ENCODE data around the gene TVP23C.

The TVP23C gene

GRCh38 chr17:15456496-15456895, 106.8 kb downstream of the TVP23C start:
- DNase-seq = peak; percentile 83
- H3K36me3 ChIP-seq = no peaks in the 10 kb centered on the region
- no peaks in the 10 kb centered on the region for H3K9me3 ChIP-seq
- H3K27me3 ChIP-seq = no peaks in the 10 kb centered on the region
- H3K4me1 ChIP-seq = peaks cover 0 to 30% (median 24%) of the 10 kb centered on the region in 4 donors
- H3K4me3 ChIP-seq = no peak overlapping the region
- no peak for TF ChIP-seq CTCF (IDR thresholded peaks at IDR 0.05)
- intact Hi-C loops (cut with DNase I; ENCODE audit: low total_unique reads) = no loop called here
- H3K27ac ChIP-seq = peak overlapping the region; percentile 67

- H3K4me3 ChIP-seq = no peak overlapping the region
- intact Hi-C loops (cut with DNase I; ENCODE audit: low total_unique reads) = no loop called here
- no peaks in the 10 kb centered on the region for H3K27me3 ChIP-seq
- no peak for DNase-seq
- no peak overlapping the region for H3K27ac ChIP-seq
- no peaks in the 10 kb centered on the region for H3K9me3 ChIP-seq
- H3K4me1 ChIP-seq = peaks cover 0 to 30% (median 24%) of the 10 kb centered on the region in 4 donors
- H3K36me3 ChIP-seq = no peaks in the 10 kb centered on the region
- TF ChIP-seq CTCF (IDR thresholded peaks at IDR 0.05) = no peak
These were observed 108.9 kb downstream of the TVP23C start for GRCh38 chr17:15454346-15454745.

- H3K27me3 ChIP-seq = no peaks in the 10 kb centered on the region
- H3K4me3 ChIP-seq = no peak overlapping the region
- H3K27ac ChIP-seq = no peak overlapping the region
- H3K36me3 ChIP-seq = no peaks in the 10 kb centered on the region
- TF ChIP-seq CTCF (IDR thresholded peaks at IDR 0.05) = no peak
- DNase-seq = no peak
- H3K4me1 ChIP-seq = peaks cover 0 to 29% (median 24%) of the 10 kb centered on the region in 4 donors
- H3K9me3 ChIP-seq = no peaks in the 10 kb centered on the region
- intact Hi-C loops (cut with DNase I; ENCODE audit: low total_unique reads) = no loop called here
These were observed 109.5 kb downstream of the TVP23C start for GRCh38 chr17:15453782-15454181.

- Histone ChIP-seq H3K27ac (no peak overlapping the region), H3K4me1 (peaks cover 0 to 23% (median 20%) of the 10 kb centered on the region in 4 donors), H3K36me3 (no peaks in the 10 kb centered on the region), H3K9me3 (no peaks in the 10 kb centered on the region), H3K27me3 (no peaks in the 10 kb centered on the region), H3K4me3 (no peak overlapping the region)
- intact Hi-C loops (cut with DNase I; ENCODE audit: low total_unique reads) = no loop called here
- DNase-seq = no peak
- no peak for TF ChIP-seq CTCF (IDR thresholded peaks at IDR 0.05)
These were observed 110.0 kb downstream of the TVP23C start for GRCh38 chr17:15453246-15453645.

- Histone ChIP-seq H3K9me3 (no peaks in the 10 kb centered on the region), H3K4me3 (no peak overlapping the region), H3K27ac (no peak overlapping the region), H3K4me1 (peaks cover 0 to 18% (median 15%) of the 10 kb centered on the region in 4 donors), H3K36me3 (no peaks in the 10 kb centered on the region), H3K27me3 (no peaks in the 10 kb centered on the region)
- intact Hi-C loops (cut with DNase I; ENCODE audit: low total_unique reads) = no loop called here
- no peak for TF ChIP-seq CTCF (IDR thresholded peaks at IDR 0.05)
- DNase-seq = no peak
These were observed 110.5 kb downstream of the TVP23C start for GRCh38 chr17:15452746-15453145.

All from tibial artery (tissue), 4 donors.